ENCODE measurements around the gene GLB1L.
A peak's percentile ranks its signal among the peaks of the same experiment; 100 is the strongest.
"Not testable (repeated sequence)": the region's sequence is repeated elsewhere in the genome, so short reads cannot be mapped to it uniquely, and the experiment has no call there.

Gene GLB1L

GRCh38 chr2:219279916-219280516 is 34.8 kb upstream of the GLB1L start:
- DNase-seq: no peak

GRCh38 chr2:219279151-219279915 is 34.1 kb upstream of the GLB1L start, which contains the start of gene DNAJB2:
DNAJB2 (plus strand) TSS chr2:219279366; CDS start chr2:219279834, 468 bp downstream.
- peak; percentile 98 to 99 for DNase-seq

- DNase-seq: no peak
Observed at GRCh38 chr2:219278655-219279150, 33.5 kb upstream of the GLB1L start.

- peak; percentile 65 to 68 for DNase-seq
Observed at GRCh38 chr2:219277703-219278654, 32.7 kb upstream of the GLB1L start.

GRCh38 chr2:219274361-219274921 is 29.2 kb upstream of the GLB1L start:
- no peak for DNase-seq

- no peak for DNase-seq
Observed at GRCh38 chr2:219273937-219274336, 28.7 kb upstream of the GLB1L start.

- no peak for DNase-seq
Observed at GRCh38 chr2:219272995-219273394, 27.8 kb upstream of the GLB1L start.

- DNase-seq: no peak
Observed at GRCh38 chr2:219272356-219272755, 27.1 kb upstream of the GLB1L start.

- no peak for DNase-seq
Observed at GRCh38 chr2:219271021-219271420, 25.8 kb upstream of the GLB1L start.

- no peak for DNase-seq
Observed at GRCh38 chr2:219270055-219270372, 24.8 kb upstream of the GLB1L start.

- no peak for DNase-seq
Observed at GRCh38 chr2:219269362-219270054, 24.3 kb upstream of the GLB1L start.

- DNase-seq: no peak
Observed at GRCh38 chr2:219268294-219268693, 23.1 kb upstream of the GLB1L start.

- DNase-seq: no peak
Observed at GRCh38 chr2:219266886-219267285, 21.6 kb upstream of the GLB1L start.

GRCh38 chr2:219266232-219266631 is 21.0 kb upstream of the GLB1L start:
- DNase-seq: no peak

GRCh38 chr2:219261024-219261855 is 16.0 kb upstream of the GLB1L start:
- no peak for DNase-seq

- DNase-seq: not testable (repeated sequence)
Observed at GRCh38 chr2:219258942-219259341, 13.7 kb upstream of the GLB1L start.

GRCh38 chr2:219254590-219255201 is 9.5 kb upstream of the GLB1L start:
- peak in 1 of 2 experiments; percentile 35 for DNase-seq

- DNase-seq: peak; percentile 84 to 88
Observed at GRCh38 chr2:219253753-219254589, 8.7 kb upstream of the GLB1L start, which contains the start of gene TUBA4A. TUBA4A (minus strand) TSS chr2:219253918; CDS start chr2:219253858, 60 bp downstream.

GRCh38 chr2:219252900-219253752 is 7.9 kb upstream of the GLB1L start, which contains the start of gene TUBA4B:
TUBA4B (plus strand) TSS chr2:219253243; CDS start chr2:219253408, 165 bp downstream.
- peak; percentile 39 to 42 for DNase-seq

Data from activated CD4-positive, alpha-beta T cell treated with anti-CD3 and anti-CD28 coated beads, Interleukin-2, amount 50 U/mL, for 4 hours (primary cell).